IMR-90 (cell line): Measurements from ENCODE around the gene ADGRD1. TPM values are rescaled to one million over a fixed set of nuclear protein-coding genes. Genes with fewer than 3 reads are reported as not detected.

Experiments
- ATAC-seq: fragments of 200-7000 bp; cut with Tn5 transposase; 2 replicates; pipeline ENCODE4 v1.9.1; 2020; ENCODE audit warnings: low read depth, mild to moderate bottlenecking, moderate library complexity
- BruUV-seq: library from RNA; stranded (reverse); fragments of 400-500 nt; replicated peaks from 2 replicates; lab custom pipeline; 2021; lab: Mats Ljungman, UMichigan
- CTCF ChIA-PET: fragments of 300-600 bp; formaldehyde crosslinking; extraction: SDS; loops from one replicate; lab custom pipeline; 2021; ENCODE audit warnings: antibody characterized with exemption; lab: Yijun Ruan, JAX
- POLR2A ChIA-PET: fragments of 300-600 bp; sonication (Branson Sonifier 250); formaldehyde crosslinking; loops from one replicate; lab custom pipeline; 2022; ENCODE audit warnings: antibody characterized with exemption; ENCODE audit not compliant: unreplicated experiment; lab: Charles Lee
- DNase-seq: peaks from one replicate; pipeline ENCODE4 v3.0.0; 2013
- H2AFZ ChIP-seq: replicated peaks from 2 replicates; pipeline ENCODE3; 2013; ENCODE audit warnings: low read length, mild to moderate bottlenecking; ENCODE audit not compliant: poor library complexity
- H2AK5ac ChIP-seq: 2 replicates; pipeline ENCODE4 v1.6.1; 2013; ENCODE audit warnings: low read depth, low read length, inconsistent platforms
- H2AK9ac ChIP-seq: replicated peaks from 2 replicates; pipeline ENCODE3; 2013; ENCODE audit warnings: mild to moderate bottlenecking, low read depth, low read length, moderate library complexity; ENCODE audit not compliant: poor library complexity
- H2BK120ac ChIP-seq: 2 replicates; pipeline ENCODE4 v1.6.1; 2013; ENCODE audit warnings: low read depth, low read length, inconsistent platforms
- H2BK15ac ChIP-seq: 3 replicates; pipeline ENCODE4 v1.6.1; 2013; ENCODE audit warnings: low read depth, low read length, inconsistent platforms
- H2BK20ac ChIP-seq: 2 replicates; pipeline ENCODE4 v1.6.1; 2013; ENCODE audit warnings: low read depth, mild to moderate bottlenecking, inconsistent platforms, low read length, moderate library complexity
- H2BK5ac ChIP-seq: 2 replicates; pipeline ENCODE4 v1.6.1; 2013; ENCODE audit warnings: mild to moderate bottlenecking, low read depth, low read length, inconsistent platforms; ENCODE audit not compliant: poor library complexity, severe bottlenecking
- H3K14ac ChIP-seq: replicated peaks from 2 replicates; pipeline ENCODE4 v1.6.1; 2013; ENCODE audit warnings: low read depth, low read length, inconsistent platforms
- H3K18ac ChIP-seq: 2 replicates; pipeline ENCODE4 v1.6.1; 2013; ENCODE audit warnings: low read depth, low read length, control low read depth
- H3K23ac ChIP-seq: 2 replicates; pipeline ENCODE4 v1.6.1; 2013; ENCODE audit warnings: low read depth, low read length, inconsistent platforms
- H3K27ac ChIP-seq: 2 replicates; pipeline ENCODE4 v1.5.1; 2013; ENCODE audit warnings: mild to moderate bottlenecking, control low read depth, low read length; ENCODE audit not compliant: insufficient read depth
- H3K27me3 ChIP-seq: 2 replicates; pipeline ENCODE4 v1.6.1; 2013; ENCODE audit warnings: low read length; ENCODE audit not compliant: control insufficient read depth, insufficient read depth
- H3K36me3 ChIP-seq: 2 replicates; pipeline ENCODE4 v1.6.1; 2013; ENCODE audit warnings: low read length, mixed read lengths; ENCODE audit not compliant: control insufficient read depth, insufficient read depth
- H3K4ac ChIP-seq: 2 replicates; pipeline ENCODE4 v1.6.1; 2013; ENCODE audit warnings: low read depth, low read length, inconsistent platforms
- H3K4me1 ChIP-seq: 2 replicates; pipeline ENCODE4 v1.6.1; 2013; ENCODE audit warnings: low read length, mixed read lengths; ENCODE audit not compliant: control insufficient read depth, insufficient read depth
- H3K4me2 ChIP-seq: 2 replicates; pipeline ENCODE4 v1.6.1; 2013; ENCODE audit warnings: low read depth, mild to moderate bottlenecking, control low read depth, low read length, moderate library complexity
- H3K4me3 ChIP-seq: 2 replicates; pipeline ENCODE4 v1.5.1; 2013; ENCODE audit warnings: low read depth, mild to moderate bottlenecking, control low read depth, low read length, moderate library complexity; ENCODE audit not compliant: insufficient read depth
- H3K56ac ChIP-seq: 2 replicates; pipeline ENCODE4 v1.6.1; 2013; ENCODE audit warnings: low read length, inconsistent platforms; ENCODE audit not compliant: insufficient read depth; ENCODE audit errors: extremely low read depth
- H3K79me1 ChIP-seq, 2 experiments: 2 replicates each; pipeline ENCODE4 v1.6.1; 2013; ENCODE audit warnings: low read length in 2 of 2, inconsistent platforms in 1 of 2, low read depth in 1 of 2
- H3K9ac ChIP-seq: 2 replicates; pipeline ENCODE4 v1.6.1; 2013; ENCODE audit warnings: low read depth, low read length, control low read depth
- H3K9me1 ChIP-seq: 2 replicates; pipeline ENCODE4 v1.6.1; 2013; ENCODE audit warnings: low read length, inconsistent platforms; ENCODE audit not compliant: insufficient read depth
- H3K9me3 ChIP-seq: 2 replicates; pipeline ENCODE4 v1.6.1; 2013; ENCODE audit warnings: low read length; ENCODE audit not compliant: control insufficient read depth, insufficient read depth
- H4K20me1 ChIP-seq: 2 replicates; pipeline ENCODE4 v1.6.1; 2013; ENCODE audit warnings: low read length, inconsistent platforms; ENCODE audit not compliant: insufficient read depth
- H4K5ac ChIP-seq: 2 replicates; pipeline ENCODE4 v1.6.1; 2013; ENCODE audit warnings: mild to moderate bottlenecking, low read depth, low read length, control low read depth
- H4K8ac ChIP-seq, 2 experiments: 2 replicates each; pipeline ENCODE4 v1.6.1; 2013; ENCODE audit warnings: low read depth in 2 of 2, low read length in 2 of 2, control low read depth in 1 of 2, inconsistent platforms in 1 of 2
- H4K91ac ChIP-seq: 2 replicates; pipeline ENCODE4 v1.6.1; 2013; ENCODE audit warnings: low read depth, low read length, inconsistent platforms; ENCODE audit not compliant: insufficient read depth
- CHD1 ChIP-seq: IDR thresholded peaks from 2 replicates; pipeline ENCODE4 v1.6.1; 2012; ENCODE audit warnings: low read depth, low read length, improper control_type of control experiment
- ELK1 ChIP-seq: fragments of 150-350 bp; IDR thresholded peaks from 2 replicates; pipeline ENCODE4 v1.6.1; 2016; ENCODE audit warnings: low read depth, mild to moderate bottlenecking, low read length, moderate library complexity, borderline replicate concordance
- RFX5 ChIP-seq: IDR thresholded peaks from 2 replicates; pipeline ENCODE4 v1.8.0; 2012; ENCODE audit warnings: low read depth, mild to moderate bottlenecking, low read length, moderate library complexity
- WGBS, 2 experiments: methylation state at CpG; one replicate each; pipeline versions ENCODE4 v1.1.5 to v1.1.7; 2013; ENCODE audit warnings: missing lambda C conversion rate in 2 of 2; ENCODE audit not compliant: insufficient read length in 1 of 2; ENCODE audit errors: extremely low coverage in 2 of 2; 5-methylcytosine and 5-hydroxymethylcytosine counted together
- dilution Hi-C: fragments of 300-500 bp; cut with HindIII; formaldehyde crosslinking; loops from one replicate; pipeline ENCODE4 v1.14.3; 2018; ENCODE audit warnings: low sequenced_read_pairs; ENCODE audit not compliant: unreplicated experiment
- in situ Hi-C: fragments of 300-500 bp; cut with MboI; formaldehyde crosslinking; loops from 3 replicates; pipeline ENCODE4 v1.14.3; 2019; ENCODE audit warnings: low sequenced_read_pairs, inconsistent platforms, mixed read lengths
- intact Hi-C: fragments of 100-400 bp; cut with micrococcal nuclease; formaldehyde crosslinking; loops from 2 replicates; pipeline ENCODE4 v1.10.0; 2022
- polyA plus RNA-seq, 3 experiments: library from polyadenylated mRNA; depleted of rRNA; stranded (reverse); fragments of >200 nt; gene quantifications; 2 replicates each; pipeline ENCODE4 v1.2.3, GENCODE V29; 2012; ENCODE audit warnings: low replicate concordance in 1 of 3
- total RNA-seq: library from RNA; depleted of rRNA; stranded (reverse); fragments of >200 nt; gene quantifications from 2 replicates; pipeline ENCODE4 v1.2.3, GENCODE V29; 2012

Gene ADGRD1
- total and polyA plus RNA-seq, 2 of the 4 experiments (the other 2 are of a cell fraction): not detected

GRCh38 chr12:131015581-131016337, 62.1 kb downstream of the ADGRD1 start:
- TF ChIP-seq RFX5 (no peak), ELK1 (no peak), CHD1 (no peak)
- dilution Hi-C loops: no loop called here
- 90% methylated on average over 8 of the region's 15 CpGs; no CpG with 5 or more reads in 1 of the 2 experiments for WGBS, 2 experiments
- no peaks in the 10 kb centered on the region for H3K9me1 ChIP-seq
- no peak overlapping the region for H3K23ac ChIP-seq
- no peaks in the 10 kb centered on the region for H3K79me1 ChIP-seq
- no peaks in the 10 kb centered on the region for H3K27me3 ChIP-seq
- no peak overlapping the region for H2AK5ac ChIP-seq
- no peak overlapping the region for H3K18ac ChIP-seq
- ATAC-seq: no peak
- no peak overlapping the region for H2BK15ac ChIP-seq
- no peak overlapping the region for H2BK20ac ChIP-seq
- H4K91ac ChIP-seq: no peak overlapping the region
- no peak overlapping the region for H4K5ac ChIP-seq
- intact Hi-C loops: no loop called here
- no TSS peak for BruUV-seq
- in situ Hi-C loops: no loop called here
- no peak overlapping the region for H2BK120ac ChIP-seq
- no peak overlapping the region for H3K4ac ChIP-seq
- H3K9me3 ChIP-seq: peaks cover 44% of the 10 kb centered on the region
- no peak overlapping the region for H3K9ac ChIP-seq
- no peaks in the 10 kb centered on the region for H3K4me1 ChIP-seq
- H3K4me3 ChIP-seq: no peak overlapping the region
- POLR2A ChIA-PET: no interaction called here
- no peak for DNase-seq
- H2BK5ac ChIP-seq: no peak overlapping the region
- H2AK9ac ChIP-seq: no peak overlapping the region
- H3K27ac ChIP-seq: no peak overlapping the region
- no peak overlapping the region for H3K14ac ChIP-seq
- CTCF ChIA-PET: no interaction called here
- H4K20me1 ChIP-seq: no peaks in the 10 kb centered on the region
- H3K56ac ChIP-seq: no peak overlapping the region
- no peak overlapping the region for H2AFZ ChIP-seq
- H3K36me3 ChIP-seq: no peaks in the 10 kb centered on the region
- H3K4me2 ChIP-seq: no peak overlapping the region
- no peak overlapping the region for H4K8ac ChIP-seq
